ENCODE results near the gene ATG101. TPM values are rescaled to one million over a fixed set of nuclear protein-coding genes. Genes with fewer than 3 reads are reported as not detected.

Gene ATG101
- total and polyA plus RNA-seq, 9 of the 15 experiments (the other 6 are each of a cell fraction or from before 2014, with no cell fraction given): 2.9 to 52.4 (median 29.7) TPM

GRCh38 chr12:52069327-52070184, at the start of gene ATG101 (continued):
- TF ChIP-seq POLR2H (tag; IDR thresholded peaks at IDR 0.05; ENCODE audit: low read depth) (no peak), HNRNPUL1 (IDR thresholded peaks at IDR 0.05; ENCODE audit: low read length) (no peak), RAD51 (IDR thresholded peaks at IDR 0.05; ENCODE audit: borderline replicate concordance, low read depth) (peak; percentile 11; the same call in 1 of the 2 replicates), ID3 (CRISPR knock-in tag; IDR thresholded peaks at IDR 0.05) (no peak), ID3 (tag; IDR thresholded peaks at IDR 0.05) (no peak), SMAD4 (CRISPR knock-in tag; conservative IDR thresholded peaks at IDR 0.05) (peak; percentile 89)

GRCh38 chr12:52020539-52021336, 49.0 kb upstream of the ATG101 start:
- peak; percentile 74 for FAIRE-seq
- in situ Hi-C loops (cut with MboI) (loop anchor here (25.0 kb wide), 1 partner anchor 608 kb away; the partner anchor contains the start of gene SLC4A8), intact Hi-C loops (cut with micrococcal nuclease) (loop anchor here (1.0 kb wide), 2 partner anchors 16 to 27 kb away; no protein-coding TSS in a partner anchor)
- BruUV-seq (replicated peaks): no TSS peak
- H3K4me2 ChIP-seq (ENCODE audit: insufficient read depth, low read length): no peak overlapping the region
- CTCF ChIA-PET (ENCODE audit: low intra/inter-chr PET ratio): interaction anchor here (0.6 to 2.3 kb wide), 9 partner anchors 11 to 1127 kb away, joined by 3 to 32 read pairs (median 4); no protein-coding TSS in a partner anchor
- H3K4me1 ChIP-seq (replicated peaks in 1 of 2; ENCODE audit: control insufficient read depth in 2 of 2, insufficient read depth in 2 of 2, low read length in 2 of 2): peaks cover 0 to 24% of the 10 kb centered on the region in 2 experiments; a peak in 3 of 5 replicates
- H4K20me1 ChIP-seq (replicated peaks; ENCODE audit: control insufficient read depth, insufficient read depth, low read length): no peaks in the 10 kb centered on the region
- 0% methylated on average over 9 of the region's 9 CpGs for WGBS (ENCODE audit: insufficient coverage, low coverage, missing lambda C conversion rate)
- H3K36me3 ChIP-seq (ENCODE audit: control insufficient read depth, insufficient read depth, low read length): no peaks in the 10 kb centered on the region
- H3K9me1 ChIP-seq (ENCODE audit: control insufficient read depth, insufficient read depth, low read length): no peaks in the 10 kb centered on the region
- H3K27me3 ChIP-seq (ENCODE audit: control insufficient read depth in 2 of 2, insufficient read depth in 2 of 2, low read length in 2 of 2): no peaks in the 10 kb centered on the region; a peak in 1 of 5 replicates
- H3K9me3 ChIP-seq (replicated peaks; ENCODE audit: control insufficient read depth, insufficient read depth, low read depth, low read length): no peaks in the 10 kb centered on the region
- DNase-seq (ENCODE audit: extremely low read depth in 1 of 4, low spot score in 3 of 4): peak; percentile 71 to 79 (median 74)
- H3K27ac ChIP-seq (ENCODE audit: extremely low read depth, low read depth, low read length): no peak overlapping the region
- H3K79me2 ChIP-seq (ENCODE audit: control insufficient read depth, insufficient read depth, low read length): no peaks in the 10 kb centered on the region
- H3K9ac ChIP-seq (ENCODE audit: insufficient read depth in 1 of 2, low read depth in 2 of 2, low read length in 2 of 2): peak overlapping the region in 1 of 2 experiments; percentile 65; a peak in 2 of 4 replicates
- no peak overlapping the region for H3K4me3 ChIP-seq
- ATAC-seq: peak; percentile 82
- H2AFZ ChIP-seq (ENCODE audit: low read depth, low read length): no peak overlapping the region; the same call in 1 of the 2 replicates
- POLR2A ChIA-PET: interaction anchor here (0.6 to 2.8 kb wide), 6 partner anchors 10 to 55 kb away, joined by 3 to 13 read pairs (median 4); no protein-coding TSS in a partner anchor
- 0 out of 2 replicates have a peak, but pooled peaks have one; percentile 13 for TF ChIP-seq KLF16 (IDR thresholded peaks at IDR 0.05)
- no peak for TF ChIP-seq ETS2 (tag; IDR thresholded peaks at IDR 0.05; ENCODE audit: borderline replicate concordance, poor library complexity, severe bottlenecking)
- TF ChIP-seq DEAF1 (CRISPR knock-in tag; IDR thresholded peaks at IDR 0.05): peak; percentile 79
- TF ChIP-seq CREB5 (CRISPR knock-in tag; IDR thresholded peaks at IDR 0.05): no peak

Data from K562 (cell line).